GM19023 (cell line): ENCODE measurements around the gene MRAS.
"Not testable (repeated sequence)": the region's sequence is repeated elsewhere in the genome, so short reads cannot be mapped to it uniquely, and the experiment has no call there.

Experiments used
- ATAC-seq: cut with Tn5 transposase; IDR thresholded peaks from one replicate; pipeline ENCODE4 v1.9.1; 2021; ENCODE audit warnings: mild to moderate bottlenecking, moderate library complexity; ENCODE audit not compliant: unreplicated experiment

Gene MRAS

GRCh38 chr3:138412821-138413551 lies 64.6 kb downstream of the MRAS start:
- ATAC-seq: no peak

DNA sequence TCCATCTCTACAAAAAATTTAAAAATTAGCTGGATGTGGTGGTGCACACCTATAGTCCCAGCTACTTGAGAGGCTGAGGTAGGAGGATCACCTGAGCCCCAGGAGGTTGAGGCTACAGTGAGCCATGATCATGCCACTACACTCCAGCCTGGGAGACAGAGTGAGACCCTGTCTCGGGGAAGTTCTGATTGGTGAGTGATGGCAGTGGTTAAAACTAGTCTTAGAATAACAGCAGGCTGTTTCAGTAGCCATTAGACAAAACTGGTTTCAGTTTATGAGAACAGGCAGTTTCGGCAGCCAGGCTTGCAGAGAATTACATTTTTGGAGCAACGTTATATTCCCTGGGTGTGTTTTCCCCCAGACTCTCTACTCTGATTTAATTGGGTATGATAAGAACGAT lies 67.9 kb downstream of the MRAS start:
- not testable (repeated sequence) for ATAC-seq

DNA sequence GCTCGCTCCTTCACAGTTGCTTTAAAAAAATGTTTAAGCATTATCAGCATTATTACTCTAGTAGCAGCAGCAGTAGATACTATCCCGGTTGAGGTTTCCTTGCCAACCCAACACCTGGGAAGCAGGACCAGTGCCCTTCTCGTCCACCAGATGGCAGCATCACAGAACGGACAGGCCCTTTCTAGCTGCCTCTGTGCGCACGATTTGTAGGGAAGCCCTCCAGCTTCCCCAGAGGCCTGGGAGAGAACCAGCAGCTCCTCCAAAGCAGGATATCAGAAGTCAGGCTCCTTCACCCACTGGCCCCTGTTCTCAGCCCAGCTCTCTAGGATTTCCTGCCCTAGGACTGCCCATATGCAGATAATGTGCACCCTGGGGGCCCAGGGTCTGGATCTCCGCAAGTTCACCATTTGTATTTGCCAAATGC lies 69.2 kb downstream of the MRAS start:
- ATAC-seq: peak; percentile 82

DNA sequence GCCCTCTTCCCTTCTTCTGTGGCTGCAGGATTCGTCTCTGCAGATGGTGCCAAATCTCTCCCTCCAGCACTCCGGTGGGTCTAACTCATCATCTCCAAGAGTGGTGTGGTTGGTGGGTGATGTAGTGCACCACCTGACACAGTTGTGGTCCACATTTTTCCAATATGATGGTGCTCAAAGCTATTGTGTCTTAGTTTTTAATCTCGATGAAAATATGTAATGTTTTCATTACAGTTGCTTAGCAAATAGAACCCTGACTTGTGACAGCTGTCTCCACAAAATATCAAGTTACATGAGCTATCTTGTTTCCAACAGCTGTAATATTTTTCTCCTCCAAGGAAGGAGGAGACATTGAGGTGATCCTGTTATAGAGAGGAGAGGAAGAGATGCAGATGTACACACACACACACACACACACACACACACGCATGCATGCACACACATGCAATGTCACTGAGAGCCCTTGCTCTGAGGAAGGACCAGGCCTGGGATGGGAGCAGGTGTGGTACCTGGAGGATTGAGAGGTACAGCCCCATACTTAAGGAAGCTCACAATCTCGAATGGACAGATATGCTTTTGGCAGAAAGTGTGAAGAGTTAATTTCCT lies 70.3 kb downstream of the MRAS start:
- ATAC-seq: no peak

DNA sequence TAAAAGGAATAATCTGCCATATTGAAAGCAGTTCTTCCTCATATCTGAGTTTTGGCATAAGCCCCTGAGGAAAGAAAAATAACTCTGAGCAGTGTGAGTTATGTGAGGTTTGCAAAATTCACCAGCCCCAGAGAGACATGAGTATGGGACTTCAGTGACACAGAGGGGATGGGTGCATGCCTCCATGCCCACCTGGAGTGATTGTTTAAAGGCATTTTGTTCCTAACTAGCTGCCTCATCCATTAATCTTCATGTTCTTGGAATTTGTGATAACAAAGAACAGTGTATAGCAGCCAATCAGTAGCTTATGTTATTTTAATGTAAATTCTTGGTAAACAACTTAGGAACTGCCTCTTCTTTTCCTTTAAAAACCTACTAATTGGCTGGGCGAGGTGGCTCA lies 74.9 kb downstream of the MRAS start:
- no peak for ATAC-seq

- ATAC-seq: no peak
Observed at GRCh38 chr3:138424323-138424722, 75.9 kb downstream of the MRAS start.

DNA sequence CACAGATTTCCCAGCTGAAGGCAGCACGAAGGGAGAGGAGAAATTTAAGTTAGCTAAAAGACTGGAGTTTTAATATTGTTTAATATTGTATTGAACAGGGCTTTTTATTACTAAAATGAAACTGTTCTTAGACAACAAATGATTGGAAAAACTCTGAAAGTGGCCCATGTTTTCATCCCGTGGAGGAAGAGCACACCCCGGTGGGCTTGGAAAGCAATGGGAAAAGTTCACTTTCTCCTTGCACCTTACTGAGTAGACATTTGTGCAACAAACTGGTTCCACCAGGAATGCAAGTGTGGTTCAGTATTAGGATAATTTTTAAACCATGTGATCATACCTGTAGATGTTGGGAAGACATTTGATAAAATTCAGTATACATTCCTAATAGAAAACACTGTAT lies 77.8 kb downstream of the MRAS start:
- no peak for ATAC-seq

DNA sequence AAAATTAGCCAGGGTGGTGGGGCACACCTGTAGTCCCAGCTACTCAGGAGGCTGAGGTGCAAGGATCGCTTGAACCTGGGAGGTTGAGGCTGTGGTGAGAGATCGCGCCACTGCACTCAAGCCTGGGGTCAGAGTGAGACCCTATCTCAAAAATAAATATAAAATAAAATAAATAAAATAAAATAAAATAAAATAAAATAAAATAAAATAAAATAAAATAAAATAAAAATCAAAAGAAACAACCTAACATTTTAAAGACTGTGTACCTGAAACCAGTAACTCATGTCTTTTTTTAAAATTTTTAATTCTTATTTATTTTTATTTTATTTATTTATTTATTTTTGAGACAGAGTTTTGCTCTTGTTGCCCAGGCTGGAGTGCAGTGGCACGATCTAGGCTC lies 78.4 kb downstream of the MRAS start:
- ATAC-seq: not testable (repeated sequence)

DNA sequence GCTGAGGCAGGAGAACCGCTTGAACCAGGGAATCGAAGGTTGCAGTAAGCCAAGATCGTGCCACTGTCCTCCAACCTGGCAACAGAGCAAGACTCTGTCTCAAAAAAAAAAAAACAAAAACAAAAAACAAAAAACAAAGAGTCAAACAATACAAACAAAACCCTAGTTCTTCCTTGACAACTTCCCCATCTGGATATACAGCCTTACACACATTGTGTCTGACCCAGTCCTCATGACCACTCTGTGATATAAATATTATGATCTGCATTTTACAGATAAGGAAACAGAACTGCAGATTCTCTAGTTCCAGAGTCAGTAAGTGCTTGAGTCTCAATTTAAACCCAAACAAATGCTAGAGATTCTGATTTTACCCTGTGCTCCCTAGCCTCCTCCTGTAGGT lies 81.3 kb downstream of the MRAS start:
- ATAC-seq: no peak

DNA sequence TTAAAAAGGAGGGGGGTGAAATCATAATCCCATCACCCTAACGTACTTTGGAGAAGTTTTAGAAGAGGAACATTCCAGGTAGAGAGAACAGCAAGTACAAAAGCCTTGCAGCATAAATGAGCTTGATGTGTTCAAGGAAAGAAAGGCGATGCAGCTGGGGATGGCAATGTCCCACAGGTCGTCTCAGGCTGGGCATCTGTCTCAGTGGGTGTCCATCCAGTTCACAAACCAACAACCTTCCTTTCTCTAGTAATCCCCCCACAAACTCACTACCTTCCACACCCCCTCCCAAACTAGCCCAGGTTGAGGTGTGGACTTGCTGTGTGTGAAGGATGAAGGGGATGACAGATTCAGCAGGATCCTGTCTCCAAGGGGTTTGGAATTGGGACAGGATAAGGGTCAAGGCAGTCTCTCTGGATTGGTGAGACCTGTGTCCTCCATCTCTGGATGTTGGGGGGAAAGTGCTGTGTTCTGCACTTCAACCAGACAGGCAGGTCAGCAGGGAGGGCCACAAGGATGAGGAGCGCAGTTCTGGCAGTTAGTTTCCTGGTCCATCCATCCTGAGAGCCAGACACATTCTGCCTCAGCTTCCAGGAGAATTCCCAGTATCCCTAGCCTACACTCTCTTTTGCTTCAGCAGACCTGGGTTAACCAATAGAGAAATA lies 84.3 kb downstream of the MRAS start:
- ATAC-seq: no peak

DNA sequence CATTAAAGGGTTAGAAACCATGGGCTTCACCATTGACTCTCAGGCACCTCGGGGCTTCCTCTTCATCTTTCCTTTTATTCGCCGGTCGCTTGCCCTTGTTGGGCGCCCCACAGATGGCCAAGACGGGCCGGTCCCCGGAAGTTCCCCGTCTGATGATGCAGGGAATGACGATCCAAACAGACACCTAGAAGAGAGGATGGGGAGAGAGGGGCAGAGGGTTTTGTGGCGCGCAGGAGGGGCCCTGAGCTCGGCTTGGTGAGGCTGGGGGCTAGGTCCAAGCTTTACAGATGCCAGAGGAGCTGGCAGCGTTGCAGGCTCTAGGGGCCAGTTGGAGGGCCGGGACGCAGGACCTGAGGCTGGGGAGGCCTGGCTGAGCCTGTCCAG lies 85.5 kb downstream of the MRAS start:
- ATAC-seq: no peak

GRCh38 chr3:138434276-138434874 lies 86.0 kb downstream of the MRAS start, which contains the start of gene ESYT3:
Gene ESYT3 (plus strand): TSS chr3:138434616. CDS start chr3:138434799, 183 bp downstream.
- no peak for ATAC-seq

GRCh38 chr3:138434875-138435772 lies 86.7 kb downstream of the MRAS start:
- no peak for ATAC-seq

DNA sequence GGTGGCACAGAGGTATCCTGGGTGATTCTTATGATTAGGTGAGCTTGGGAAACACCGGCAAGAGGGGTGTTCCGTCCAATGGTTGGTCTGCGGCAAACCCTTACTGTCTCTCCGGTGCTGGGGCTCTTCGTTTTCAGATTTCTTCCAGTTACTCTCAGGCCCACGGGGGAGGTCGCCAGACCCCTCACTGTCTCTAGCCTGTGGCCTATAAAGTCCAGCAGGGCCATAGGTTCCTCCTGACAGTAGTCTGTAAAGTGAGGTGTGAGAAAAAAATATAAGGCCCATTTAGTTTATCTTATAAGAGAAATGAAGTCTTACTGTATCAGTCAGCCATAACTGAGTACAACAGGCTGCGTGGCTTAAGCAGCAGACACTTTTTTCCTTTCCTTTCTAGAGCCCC lies 87.5 kb downstream of the MRAS start:
- ATAC-seq: no peak

DNA sequence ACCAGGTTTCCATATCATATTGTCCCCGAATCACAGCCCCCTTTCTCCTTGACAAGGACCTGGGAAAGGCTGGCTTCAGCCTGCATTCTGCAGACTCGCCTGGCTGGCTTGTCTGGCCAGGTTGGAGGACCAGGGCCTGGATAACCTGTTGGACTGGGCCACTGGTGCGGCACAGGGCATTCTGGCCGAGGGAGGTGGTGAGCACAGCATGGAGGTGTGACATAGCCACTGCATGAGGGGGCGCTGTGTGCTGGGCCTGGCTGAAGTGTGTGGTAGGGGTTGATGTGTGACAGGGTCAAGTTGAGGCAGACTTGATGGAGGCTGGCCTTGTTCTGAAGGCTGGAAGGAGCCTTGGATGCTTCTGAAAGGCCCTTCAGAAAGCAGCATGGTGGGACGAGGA lies 88.9 kb downstream of the MRAS start:
- ATAC-seq: no peak

DNA sequence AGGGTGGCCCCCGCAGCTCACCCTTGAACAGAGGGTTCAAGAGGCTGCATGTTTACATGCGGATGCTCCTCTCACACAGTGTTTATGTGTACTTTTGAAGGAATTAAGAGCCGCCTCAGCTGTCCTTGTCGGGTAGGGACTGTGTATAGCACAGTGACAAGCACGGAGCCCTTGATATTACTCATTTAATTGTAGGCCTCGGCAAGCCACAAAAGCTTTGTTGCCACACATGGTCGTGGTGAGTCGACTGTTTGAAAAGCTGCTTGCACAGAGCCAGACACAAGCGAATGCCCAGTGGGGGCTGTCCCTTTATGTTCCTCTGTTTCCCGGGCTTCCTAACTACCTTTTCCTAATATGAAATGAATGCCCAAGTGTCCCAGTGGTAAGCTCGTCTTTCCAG lies 90.5 kb downstream of the MRAS start:
- no peak for ATAC-seq

GRCh38 chr3:138439646-138440045 lies 91.3 kb downstream of the MRAS start:
- ATAC-seq: no peak

GRCh38 chr3:138440121-138440521 lies 91.7 kb downstream of the MRAS start:
- no peak for ATAC-seq

DNA sequence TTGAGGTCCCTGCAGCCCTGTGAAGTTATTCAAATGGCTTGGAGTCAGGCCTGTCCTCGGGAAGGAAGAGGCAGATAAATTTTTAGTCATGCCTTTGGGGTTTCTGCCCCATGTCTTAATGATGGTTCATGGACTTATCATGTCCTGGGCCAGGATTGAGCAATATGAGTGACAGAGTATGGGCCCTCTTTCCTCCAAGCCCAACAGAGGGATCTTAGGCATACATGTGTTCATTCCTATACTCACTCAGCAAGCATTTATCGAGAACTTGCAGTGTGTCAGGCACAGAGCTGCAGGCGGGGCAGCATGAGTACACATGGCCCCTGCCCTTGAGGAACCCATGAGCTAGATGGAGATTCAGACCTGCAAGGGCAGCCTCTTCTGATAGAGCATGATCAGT lies 92.2 kb downstream of the MRAS start:
- ATAC-seq: no peak

DNA sequence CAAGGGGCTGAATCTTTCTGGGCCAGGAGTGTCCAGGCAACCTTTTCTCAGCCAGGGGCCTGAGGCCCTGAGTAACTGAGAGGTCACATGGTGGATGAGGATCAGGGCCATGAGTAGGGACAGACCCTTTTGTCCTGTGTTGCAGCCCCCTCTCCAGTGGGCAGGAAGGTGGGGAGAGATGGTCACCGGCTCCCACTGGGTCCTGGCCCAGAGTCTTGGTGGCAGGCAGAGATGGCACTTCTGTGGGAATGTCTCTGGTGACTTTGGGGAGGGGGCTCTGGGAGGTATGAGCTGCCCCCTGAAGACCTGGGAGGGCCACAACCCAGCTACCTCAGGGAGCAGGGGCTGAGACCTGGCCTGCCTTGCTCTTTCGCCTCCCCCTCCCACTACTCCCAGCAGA lies 92.9 kb downstream of the MRAS start:
- ATAC-seq: no peak

- no peak for ATAC-seq
Observed at GRCh38 chr3:138441742-138442141, 93.4 kb downstream of the MRAS start.
